ENCODE data around the gene ZNRF1.

ZNRF1 gene

GRCh38 chr16:75093598-75094540 lies 95.0 kb downstream of the ZNRF1 start:
- no peak overlapping the region for H3K4me3 ChIP-seq (ENCODE audit: control insufficient read depth, low read depth, low read length)
- no peak for DNase-seq (ENCODE audit: low read depth)
- no peak for TF ChIP-seq CTCF (IDR thresholded peaks at IDR 0.05; ENCODE audit: control insufficient read depth, insufficient read depth, low read depth, low read length, missing control alignments)

- H3K4me3 ChIP-seq (ENCODE audit: control insufficient read depth, low read depth, low read length) = no peak overlapping the region
- no peak for DNase-seq (ENCODE audit: low read depth)
- TF ChIP-seq CTCF (IDR thresholded peaks at IDR 0.05; ENCODE audit: control insufficient read depth, insufficient read depth, low read depth, low read length, missing control alignments) = no peak
These were observed 96.4 kb downstream of the ZNRF1 start for GRCh38 chr16:75095204-75095621.

GRCh38 chr16:75096656-75097055 lies 97.8 kb downstream of the ZNRF1 start:
- DNase-seq (ENCODE audit: low read depth) = no peak
- no peak overlapping the region for H3K4me3 ChIP-seq (ENCODE audit: control insufficient read depth, low read depth, low read length)
- peak; percentile 24 for TF ChIP-seq CTCF (IDR thresholded peaks at IDR 0.05; ENCODE audit: control insufficient read depth, insufficient read depth, low read depth, low read length, missing control alignments)

- no peak for TF ChIP-seq CTCF (IDR thresholded peaks at IDR 0.05; ENCODE audit: control insufficient read depth, insufficient read depth, low read depth, low read length, missing control alignments)
- no peak for DNase-seq (ENCODE audit: low read depth)
- H3K4me3 ChIP-seq (ENCODE audit: control insufficient read depth, low read depth, low read length) = no peak overlapping the region
These were observed 98.5 kb downstream of the ZNRF1 start for GRCh38 chr16:75097191-75097761.

GRCh38 chr16:75097941-75098901 lies 99.4 kb downstream of the ZNRF1 start:
- no peak for DNase-seq (ENCODE audit: low read depth)
- H3K4me3 ChIP-seq (ENCODE audit: control insufficient read depth, low read depth, low read length) = no peak overlapping the region
- no peak for TF ChIP-seq CTCF (IDR thresholded peaks at IDR 0.05; ENCODE audit: control insufficient read depth, insufficient read depth, low read depth, low read length, missing control alignments)

- H3K4me3 ChIP-seq (ENCODE audit: control insufficient read depth, low read depth, low read length) = no peak overlapping the region
- no peak for DNase-seq (ENCODE audit: low read depth)
- no peak for TF ChIP-seq CTCF (IDR thresholded peaks at IDR 0.05; ENCODE audit: control insufficient read depth, insufficient read depth, low read depth, low read length, missing control alignments)
These were observed 100.3 kb downstream of the ZNRF1 start for GRCh38 chr16:75099075-75099667.

Data from AG09309 (cell line).